HCT116 (cell line): ENCODE results near the gene GRB10. TPM values are rescaled to one million over a fixed set of nuclear protein-coding genes. Genes with fewer than 3 reads are reported as not detected.

ENCODE experiments used
- ATAC-seq: fragments of 200-7000 bp; cut with Tn5 transposase; 2 replicates; pipeline ENCODE4 v1.9.1; 2020; ENCODE audit warnings: mild to moderate bottlenecking, moderate library complexity
- BruUV-seq: library from RNA; stranded (reverse); fragments of 400-500 nt; replicated peaks from 2 replicates; lab custom pipeline; 2021; lab: Mats Ljungman, UMichigan
- CTCF ChIA-PET: fragments of 300-600 bp; sonication (Branson Sonifier 250); formaldehyde crosslinking; loops from one replicate; lab custom pipeline; 2021; ENCODE audit warnings: antibody characterized with exemption; lab: Charles Lee
- POLR2A ChIA-PET: fragments of 300-600, 350-600 bp; sonication (Branson Sonifier 250); formaldehyde crosslinking; loops from one replicate; lab custom pipeline; 2021; ENCODE audit warnings: antibody characterized with exemption; lab: Charles Lee
- RAD21 ChIA-PET, 2 experiments: fragments of 300-600 bp; sonication (Branson Sonifier 250); formaldehyde crosslinking; loops; one replicate each; lab custom pipeline; 2023; ENCODE audit warnings: low total read pairs in 2 of 2; ENCODE audit not compliant: uncharacterized antibody in 2 of 2, unreplicated experiment in 2 of 2, low non-redundant PET in 1 of 2; lab: Charles Lee
- DNase-seq: peaks from one replicate; pipeline ENCODE4 v3.0.0-alpha.2; 2010; ENCODE audit warnings: low read depth, low spot score
- H2AFZ ChIP-seq: fragments of 200-600 bp; shearing (Covaris generic), sonication (generic); 2 replicates; pipeline ENCODE4 v1.6.1; 2017; ENCODE audit warnings: low read depth, mixed run types, mixed read lengths, antibody characterized with exemption, low read length; ENCODE audit not compliant: poor library complexity, severe bottlenecking
- H3K27ac ChIP-seq: 2 replicates; pipeline ENCODE4 v1.5.1; 2012; ENCODE audit warnings: low read depth, low read length
- H3K27me3 ChIP-seq: fragments of 200-600 bp; sonication (generic); 2 replicates; pipeline ENCODE4 v1.6.1; 2016; ENCODE audit warnings: mixed run types, low read length, mixed read lengths; ENCODE audit not compliant: insufficient read depth
- H3K36me3 ChIP-seq, 2 experiments: fragments of 200-500 bp in 1 of 2; fragments of 200-600 bp in 1 of 2; sonication (Bioruptor generic) in 1 of 2; sonication (generic) in 1 of 2; 2 replicates each; pipeline versions ENCODE4 v1.5.1 to v1.6.1; 2014 to 2016; ENCODE audit warnings: low read length in 2 of 2, inconsistent platforms in 1 of 2, mixed read lengths in 1 of 2, mixed run types in 1 of 2; ENCODE audit not compliant: insufficient read depth in 2 of 2, control insufficient read depth in 1 of 2
- H3K4me1 ChIP-seq, 2 experiments: fragments of 200-600 bp in 1 of 2; sonication (generic) in 1 of 2; 2 replicates each; pipeline versions ENCODE4 v1.5.1 to v1.6.1; 2012 to 2017; ENCODE audit warnings: low read length in 2 of 2, inconsistent platforms in 1 of 2, mild to moderate bottlenecking in 1 of 2, mixed read lengths in 1 of 2, mixed run types in 1 of 2, moderate library complexity in 1 of 2; ENCODE audit not compliant: insufficient read depth in 2 of 2, control insufficient read depth in 1 of 2
- H3K4me2 ChIP-seq: fragments of 200-600 bp; sonication (generic); 2 replicates; pipeline ENCODE4 v1.6.1; 2017; ENCODE audit warnings: mixed run types, low read length, mixed read lengths
- H3K4me3 ChIP-seq, 2 experiments: fragments of 200-600 bp in 1 of 2; sonication (generic) in 1 of 2; replicated peaks in 1 of 2; 2 replicates each; pipeline ENCODE4 v1.5.1; 2011 to 2016; ENCODE audit warnings: low read length in 2 of 2, control low read depth in 1 of 2, low read depth in 1 of 2, mild to moderate bottlenecking in 1 of 2, mixed read lengths in 1 of 2, mixed run types in 1 of 2
- H3K79me2 ChIP-seq: fragments of 200-600 bp; sonication (generic); 2 replicates; pipeline ENCODE4 v1.6.1; 2017; ENCODE audit warnings: mild to moderate bottlenecking, mixed run types, low read length, moderate library complexity, mixed read lengths; ENCODE audit not compliant: insufficient read depth
- H3K9ac ChIP-seq: fragments of 200-600 bp; sonication (generic); 2 replicates; pipeline ENCODE4 v1.6.1; 2016; ENCODE audit warnings: low read length, mixed read lengths
- H3K9me2 ChIP-seq: fragments of 200-600 bp; sonication (generic), shearing (Covaris generic); 2 replicates; pipeline ENCODE4 v1.6.1; 2017; ENCODE audit warnings: mixed run types, mild to moderate bottlenecking, moderate library complexity; ENCODE audit not compliant: insufficient read depth
- H3K9me3 ChIP-seq, 2 experiments: fragments of 200-500 bp in 1 of 2; fragments of 200-600 bp in 1 of 2; sonication (Bioruptor generic) in 1 of 2; sonication (generic) in 1 of 2; 2 replicates each; pipeline ENCODE4 v1.6.1; 2014 to 2017; ENCODE audit warnings: low read length in 2 of 2, mixed read lengths in 2 of 2, inconsistent platforms in 1 of 2, low read depth in 1 of 2, mild to moderate bottlenecking in 1 of 2, mixed run types in 1 of 2, moderate library complexity in 1 of 2; ENCODE audit not compliant: control insufficient read depth in 1 of 2, insufficient read depth in 1 of 2
- H4K20me1 ChIP-seq: fragments of 200-600 bp; sonication (generic), shearing (Covaris generic); 2 replicates; pipeline ENCODE4 v1.6.1; 2017; ENCODE audit warnings: mixed run types, mild to moderate bottlenecking, moderate library complexity; ENCODE audit not compliant: insufficient read depth
- CEBPB ChIP-seq: IDR thresholded peaks from 2 replicates; pipeline ENCODE4 v1.6.1; 2012; ENCODE audit warnings: low read depth
- CTCF ChIP-seq, 3 experiments: fragments of 200-600 bp in 1 of 3; sonication (generic) in 1 of 3; IDR thresholded peaks in 2 of 3; conservative IDR thresholded peaks in 1 of 3; 2 replicates each; pipeline ENCODE4 v1.5.1; 2012 to 2017; ENCODE audit warnings: low read depth in 2 of 3, low read length in 2 of 3, antibody characterized with exemption in 1 of 3, borderline replicate concordance in 1 of 3, control low read depth in 1 of 3, mild to moderate bottlenecking in 1 of 3, mixed read lengths in 1 of 3, mixed run types in 1 of 3, moderate library complexity in 1 of 3; ENCODE audit not compliant: insufficient read depth in 1 of 3
- EGR1 ChIP-seq: IDR thresholded peaks from 2 replicates; pipeline ENCODE4 v1.6.1; 2012; ENCODE audit warnings: low read depth
- EZH2phosphoT487 ChIP-seq: fragments of 200-600 bp; IDR thresholded peaks from 2 replicates; pipeline ENCODE4 v1.6.1; 2018; ENCODE audit warnings: antibody characterized with exemption, borderline replicate concordance
- FOSL1 ChIP-seq: IDR thresholded peaks from 2 replicates; pipeline ENCODE4 v1.6.1; 2012; ENCODE audit warnings: low read depth
- JUND ChIP-seq: IDR thresholded peaks from 2 replicates; pipeline ENCODE4 v1.6.1; 2012
- POLR2A ChIP-seq: IDR thresholded peaks from 2 replicates; pipeline ENCODE4 v1.7.0; 2011; ENCODE audit warnings: borderline replicate concordance; ENCODE audit not compliant: insufficient read depth, insufficient read length; ENCODE audit errors: extremely low read depth
- YY1 ChIP-seq: IDR thresholded peaks from 2 replicates; pipeline ENCODE4 v1.6.1; 2011; ENCODE audit warnings: low read length, low read depth, moderate library complexity, mild to moderate bottlenecking; ENCODE audit not compliant: insufficient replicate concordance; ENCODE audit errors: extremely low read depth
- ZFX ChIP-seq: fragments of 450-650 bp; IDR thresholded peaks from 2 replicates; pipeline ENCODE4 v1.6.1; 2017
- intact Hi-C: fragments of 100-400 bp; cut with micrococcal nuclease; formaldehyde crosslinking; loops from 2 replicates; pipeline ENCODE4 v1.10.0; 2022
- total RNA-seq: library from RNA; stranded (reverse); gene quantifications from one replicate; pipeline ENCODE4 v1.2.1, GENCODE V29; 2021; ENCODE audit not compliant: unreplicated experiment
- TF ChIP-seq, protein P1 (sequence below): IDR thresholded peaks from 2 replicates; pipeline ENCODE4 v1.6.1; 2012; ENCODE audit warnings: low read depth

The GRB10 gene
- total RNA-seq, 1 experiment from 2014 or later = 37.3 TPM

- no peak for DNase-seq
- no peaks in the 10 kb centered on the region for H3K79me2 ChIP-seq
- H3K27me3 ChIP-seq = no peaks in the 10 kb centered on the region
- H3K9ac ChIP-seq = no peak overlapping the region
- intact Hi-C loops = no loop called here
- BruUV-seq = no TSS peak
- no peaks in the 10 kb centered on the region for H3K9me3 ChIP-seq
- H3K9me2 ChIP-seq = no peaks in the 10 kb centered on the region
- RAD21 ChIA-PET = no interaction called here
- H2AFZ ChIP-seq = no peak overlapping the region
- H3K4me1 ChIP-seq = no peaks in the 10 kb centered on the region
- no peak overlapping the region for H3K27ac ChIP-seq
- CTCF ChIA-PET = no interaction called here
- no peak overlapping the region for H3K4me2 ChIP-seq
- H4K20me1 ChIP-seq = no peaks in the 10 kb centered on the region
- POLR2A ChIA-PET = no interaction called here
- TF ChIP-seq CTCF (IDR thresholded peaks at IDR 0.05 in 2 of 3, conservative IDR thresholded peaks at IDR 0.05 in 1 of 3; ENCODE audit: borderline replicate concordance in 1 of 3, insufficient read depth in 1 of 3, low read depth in 2 of 3, low read length in 2 of 3) (no peak), YY1 (no peak), CEBPB (no peak)
- H3K36me3 ChIP-seq = no peaks in the 10 kb centered on the region
- H3K4me3 ChIP-seq = no peak overlapping the region
- no peak for ATAC-seq
These were observed 130.1 kb downstream of the GRB10 start for GRCh38 chr7:50652400-50653125.

- ChIA-PET POLR2A (no interaction called here), CTCF (no interaction called here), RAD21 (no interaction called here)
- no peaks in the 10 kb centered on the region for H3K9me3 ChIP-seq
- no peaks in the 10 kb centered on the region for H3K79me2 ChIP-seq
- H2AFZ ChIP-seq = no peak overlapping the region
- no peaks in the 10 kb centered on the region for H3K9me2 ChIP-seq
- no peaks in the 10 kb centered on the region for H3K27me3 ChIP-seq
- no peaks in the 10 kb centered on the region for H4K20me1 ChIP-seq
- intact Hi-C loops = no loop called here
- ATAC-seq (no peak), DNase-seq (no peak)
- no peaks in the 10 kb centered on the region for H3K4me1 ChIP-seq
- no peak overlapping the region for H3K4me3 ChIP-seq
- no TSS peak for BruUV-seq
- H3K27ac ChIP-seq = no peak overlapping the region
- H3K9ac ChIP-seq = no peak overlapping the region
- H3K36me3 ChIP-seq = no peaks in the 10 kb centered on the region
- no peak overlapping the region for H3K4me2 ChIP-seq
- TF ChIP-seq EGR1 (no peak), ZFX (no peak), FOSL1 (no peak), CTCF (IDR thresholded peaks at IDR 0.05 in 2 of 3, conservative IDR thresholded peaks at IDR 0.05 in 1 of 3; ENCODE audit: borderline replicate concordance in 1 of 3, insufficient read depth in 1 of 3, low read depth in 2 of 3, low read length in 2 of 3) (no peak), JUND (no peak), POLR2A (no peak), EZH2phosphoT487 (no peak)
- TF ChIP-seq, protein P1, sequence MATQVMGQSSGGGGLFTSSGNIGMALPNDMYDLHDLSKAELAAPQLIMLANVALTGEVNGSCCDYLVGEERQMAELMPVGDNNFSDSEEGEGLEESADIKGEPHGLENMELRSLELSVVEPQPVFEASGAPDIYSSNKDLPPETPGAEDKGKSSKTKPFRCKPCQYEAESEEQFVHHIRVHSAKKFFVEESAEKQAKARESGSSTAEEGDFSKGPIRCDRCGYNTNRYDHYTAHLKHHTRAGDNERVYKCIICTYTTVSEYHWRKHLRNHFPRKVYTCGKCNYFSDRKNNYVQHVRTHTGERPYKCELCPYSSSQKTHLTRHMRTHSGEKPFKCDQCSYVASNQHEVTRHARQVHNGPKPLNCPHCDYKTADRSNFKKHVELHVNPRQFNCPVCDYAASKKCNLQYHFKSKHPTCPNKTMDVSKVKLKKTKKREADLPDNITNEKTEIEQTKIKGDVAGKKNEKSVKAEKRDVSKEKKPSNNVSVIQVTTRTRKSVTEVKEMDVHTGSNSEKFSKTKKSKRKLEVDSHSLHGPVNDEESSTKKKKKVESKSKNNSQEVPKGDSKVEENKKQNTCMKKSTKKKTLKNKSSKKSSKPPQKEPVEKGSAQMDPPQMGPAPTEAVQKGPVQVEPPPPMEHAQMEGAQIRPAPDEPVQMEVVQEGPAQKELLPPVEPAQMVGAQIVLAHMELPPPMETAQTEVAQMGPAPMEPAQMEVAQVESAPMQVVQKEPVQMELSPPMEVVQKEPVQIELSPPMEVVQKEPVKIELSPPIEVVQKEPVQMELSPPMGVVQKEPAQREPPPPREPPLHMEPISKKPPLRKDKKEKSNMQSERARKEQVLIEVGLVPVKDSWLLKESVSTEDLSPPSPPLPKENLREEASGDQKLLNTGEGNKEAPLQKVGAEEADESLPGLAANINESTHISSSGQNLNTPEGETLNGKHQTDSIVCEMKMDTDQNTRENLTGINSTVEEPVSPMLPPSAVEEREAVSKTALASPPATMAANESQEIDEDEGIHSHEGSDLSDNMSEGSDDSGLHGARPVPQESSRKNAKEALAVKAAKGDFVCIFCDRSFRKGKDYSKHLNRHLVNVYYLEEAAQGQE = no peak
These were observed 131.3 kb downstream of the GRB10 start for GRCh38 chr7:50651271-50651989.
